HEK293 (cell line): ENCODE data around the gene PPARA.

Experiments used
- CTCF ChIA-PET: fragments of 350-600 bp; formaldehyde crosslinking; extraction: SDS; loops from one replicate; lab custom pipeline; 2021; ENCODE audit warnings: antibody characterized with exemption; lab: Yijun Ruan, JAX
- POLR2A ChIA-PET: fragments of 300-600 bp; formaldehyde crosslinking; extraction: SDS; loops from one replicate; lab custom pipeline; 2020; ENCODE audit warnings: antibody characterized with exemption, inconsistent platforms; lab: Yijun Ruan, JAX
- H3K27ac ChIP-seq: fragments of 200-500 bp; sonication (Bioruptor generic); 2 replicates; pipeline ENCODE4 v1.5.1; 2014; ENCODE audit warnings: low read depth, low read length, control low read depth, inconsistent platforms; ENCODE audit errors: extremely low read depth
- H3K36me3 ChIP-seq, 2 experiments: fragments of 200-500 bp in 1 of 2; sonication (Bioruptor generic) in 1 of 2; 1 replicate in 1 of 2; 2 replicates in 1 of 2; pipeline ENCODE4 v1.5.1; 2014 to 2017; ENCODE audit warnings: inconsistent platforms in 2 of 2, low read length in 2 of 2; ENCODE audit not compliant: control insufficient read depth in 2 of 2, insufficient read depth in 1 of 2
- H3K4me1 ChIP-seq: fragments of 200-500 bp; sonication (Bioruptor generic); 2 replicates; pipeline ENCODE4 v1.5.1; 2014; ENCODE audit warnings: mild to moderate bottlenecking, low read length, inconsistent platforms; ENCODE audit not compliant: control insufficient read depth, insufficient read depth
- H3K4me3 ChIP-seq: 2 replicates; pipeline ENCODE4 v1.5.1; 2011; ENCODE audit warnings: low read depth, mild to moderate bottlenecking, control low read depth, low read length, moderate library complexity
- H3K9me3 ChIP-seq: fragments of 200-500 bp; sonication (Bioruptor generic); 2 replicates; pipeline ENCODE4 v1.5.1; 2014; ENCODE audit warnings: low read depth, low read length, inconsistent platforms; ENCODE audit not compliant: control insufficient read depth, insufficient read depth
- BCL6B ChIP-seq: fragments of 450-650 bp; formaldehyde crosslinking; IDR thresholded peaks from 2 replicates; pipeline ENCODE4 v1.5.1; 2017; ENCODE audit warnings: missing biosample characterization, missing genetic modification characterization
- GLIS1 ChIP-seq: fragments of 450-650 bp; formaldehyde crosslinking; IDR thresholded peaks from 2 replicates; pipeline ENCODE4 v1.5.1; 2016; ENCODE audit warnings: missing biosample characterization, missing genetic modification characterization
- INSM2 ChIP-seq: fragments of 450-650 bp; formaldehyde crosslinking; IDR thresholded peaks from 2 replicates; pipeline ENCODE4 v1.5.1; 2016; ENCODE audit warnings: missing biosample characterization, missing genetic modification characterization
- KLF8 ChIP-seq: fragments of 450-650 bp; formaldehyde crosslinking; IDR thresholded peaks from 2 replicates; pipeline ENCODE4 v1.5.1; 2016; ENCODE audit warnings: missing biosample characterization, missing genetic modification characterization
- MEIS1 ChIP-seq: sonication (generic); formaldehyde crosslinking; IDR thresholded peaks from 2 replicates; pipeline ENCODE4 v1.8.1; 2022; ENCODE audit warnings: missing genetic modification reagents, mild to moderate bottlenecking, borderline replicate concordance
- REPIN1 ChIP-seq: fragments of 450-650 bp; formaldehyde crosslinking; IDR thresholded peaks from 2 replicates; pipeline ENCODE4 v1.5.1; 2017; ENCODE audit warnings: missing biosample characterization, missing genetic modification characterization, low read depth
- REST ChIP-seq: fragments of 450-650 bp; formaldehyde crosslinking; IDR thresholded peaks from 2 replicates; pipeline ENCODE4 v1.5.1; 2016; ENCODE audit warnings: missing biosample characterization, missing genetic modification characterization
- ZBTB20 ChIP-seq: fragments of 450-650 bp; formaldehyde crosslinking; IDR thresholded peaks from 2 replicates; pipeline ENCODE4 v1.5.1; 2016; ENCODE audit warnings: missing biosample characterization, missing genetic modification characterization
- ZFHX2 ChIP-seq: fragments of 450-650 bp; formaldehyde crosslinking; conservative IDR thresholded peaks from 2 replicates; pipeline ENCODE4 v1.5.1; 2016; ENCODE audit warnings: missing biosample characterization, missing genetic modification characterization
- ZFP3 ChIP-seq: fragments of 450-650 bp; formaldehyde crosslinking; IDR thresholded peaks from 2 replicates; pipeline ENCODE4 v1.5.1; 2016; ENCODE audit warnings: low read depth, missing biosample characterization, missing genetic modification characterization
- ZFP37 ChIP-seq: fragments of 450-650 bp; formaldehyde crosslinking; IDR thresholded peaks from 2 replicates; pipeline ENCODE4 v1.5.1; 2016; ENCODE audit warnings: missing biosample characterization, missing genetic modification characterization
- ZNF221 ChIP-seq: fragments of 450-650 bp; formaldehyde crosslinking; IDR thresholded peaks from 2 replicates; pipeline ENCODE4 v1.5.1; 2017; ENCODE audit warnings: missing biosample characterization, missing genetic modification characterization, borderline replicate concordance
- ZNF24 ChIP-seq: fragments of 450-650 bp; formaldehyde crosslinking; IDR thresholded peaks from 2 replicates; pipeline ENCODE4 v1.5.1; 2016; ENCODE audit warnings: missing biosample characterization, missing genetic modification characterization
- ZNF394 ChIP-seq: fragments of 450-650 bp; formaldehyde crosslinking; IDR thresholded peaks from 2 replicates; pipeline ENCODE4 v1.5.1; 2016; ENCODE audit warnings: missing biosample characterization, missing genetic modification characterization, mild to moderate bottlenecking, moderate library complexity, borderline replicate concordance
- ZNF558 ChIP-seq: fragments of 450-650 bp; formaldehyde crosslinking; IDR thresholded peaks from 2 replicates; pipeline ENCODE4 v1.5.1; 2016; ENCODE audit warnings: missing biosample characterization, missing genetic modification characterization
- ZNF561 ChIP-seq: fragments of 450-650 bp; IDR thresholded peaks from 2 replicates; pipeline ENCODE4 v1.5.1; 2018; ENCODE audit warnings: missing biosample characterization, missing genetic modification characterization, borderline replicate concordance
- ZNF585B ChIP-seq: fragments of 450-650 bp; formaldehyde crosslinking; IDR thresholded peaks from 2 replicates; pipeline ENCODE4 v1.5.1; 2016; ENCODE audit warnings: missing biosample characterization, missing genetic modification characterization
- ZNF596 ChIP-seq: fragments of 450-650 bp; IDR thresholded peaks from 2 replicates; pipeline ENCODE4 v1.5.0; 2018; ENCODE audit warnings: missing biosample characterization, mild to moderate bottlenecking, missing genetic modification characterization, moderate library complexity
- ZNF600 ChIP-seq: fragments of 450-650 bp; formaldehyde crosslinking; IDR thresholded peaks from 2 replicates; pipeline ENCODE4 v1.5.1; 2016; ENCODE audit warnings: missing biosample characterization, missing genetic modification characterization
- ZNF610 ChIP-seq: fragments of 450-650 bp; formaldehyde crosslinking; IDR thresholded peaks from 2 replicates; pipeline ENCODE4 v1.5.1; 2016; ENCODE audit warnings: missing biosample characterization, missing genetic modification characterization, borderline replicate concordance
- ZNF629 ChIP-seq: fragments of 450-650 bp; formaldehyde crosslinking; IDR thresholded peaks from 2 replicates; pipeline ENCODE4 v1.5.1; 2017; ENCODE audit warnings: missing biosample characterization, missing genetic modification characterization
- ZNF701 ChIP-seq: fragments of 450-650 bp; formaldehyde crosslinking; IDR thresholded peaks from 2 replicates; pipeline ENCODE4 v1.5.1; 2016; ENCODE audit warnings: missing biosample characterization, missing genetic modification characterization
- ZNF76 ChIP-seq: fragments of 450-650 bp; formaldehyde crosslinking; IDR thresholded peaks from 2 replicates; pipeline ENCODE4; 2016; ENCODE audit warnings: low read depth, missing biosample characterization, missing genetic modification characterization, borderline replicate concordance
- ZNF777 ChIP-seq: fragments of 450-650 bp; formaldehyde crosslinking; IDR thresholded peaks from 2 replicates; pipeline ENCODE4 v1.5.1; 2017; ENCODE audit warnings: missing biosample characterization, missing genetic modification characterization, borderline replicate concordance
- TF ChIP-seq, protein P1 (sequence below): fragments of 450-650 bp; formaldehyde crosslinking; IDR thresholded peaks from 2 replicates; pipeline ENCODE4 v1.5.1; 2016; ENCODE audit warnings: missing biosample characterization, missing genetic modification characterization

Gene PPARA

DNA sequence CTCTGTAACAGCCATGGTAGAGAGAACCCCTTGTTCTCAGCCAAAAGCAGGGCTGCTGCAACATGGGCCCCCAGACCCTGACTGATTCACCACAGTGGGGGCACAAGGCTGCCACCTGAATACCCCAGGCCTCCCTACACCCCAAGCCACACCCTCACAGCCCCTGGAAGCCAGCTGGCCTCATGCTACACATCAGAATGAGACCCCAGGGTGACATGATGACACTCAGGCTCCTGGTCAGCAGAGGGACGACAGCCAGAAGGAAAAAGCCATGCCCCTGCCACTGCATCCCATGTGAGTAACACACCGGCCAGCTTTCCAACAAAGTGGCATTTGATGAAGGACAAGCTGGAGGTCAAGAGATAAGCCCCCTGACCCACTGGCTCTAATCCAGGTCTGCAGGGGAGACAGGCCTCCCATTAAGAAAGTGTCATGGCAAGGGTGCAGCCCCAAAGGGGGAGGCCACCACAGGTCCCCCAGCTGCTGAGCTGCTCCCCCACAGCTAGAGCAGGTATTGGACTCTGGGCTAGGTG, 97.2 kb downstream of the PPARA start:
- Histone ChIP-seq H3K36me3 (peaks cover 0 to 35% of the 10 kb centered on the region in 2 experiments; a peak in 1 of 3 replicates), H3K9me3 (no peaks in the 10 kb centered on the region), H3K27ac (no peak overlapping the region), H3K4me1 (peaks cover 3% of the 10 kb centered on the region; the same call in 1 of the 2 replicates), H3K4me3 (no peak overlapping the region)
- TF ChIP-seq MEIS1: no peak
- TF ChIP-seq ZFP37 (tag by site-specific recombination): no peak
- TF ChIP-seq ZNF24 (tag by site-specific recombination): no peak
- TF ChIP-seq ZNF558 (tag by site-specific recombination): no peak
- ChIA-PET CTCF (interaction anchor here (0.6 kb wide), 1 partner anchor 223 kb away, joined by 4 read pairs; no protein-coding TSS in a partner anchor), POLR2A (interaction anchor here (3.9 kb wide), 1 partner anchor 21 kb away, joined by 33 read pairs; the partner anchor contains the start of gene TTC38)

DNA sequence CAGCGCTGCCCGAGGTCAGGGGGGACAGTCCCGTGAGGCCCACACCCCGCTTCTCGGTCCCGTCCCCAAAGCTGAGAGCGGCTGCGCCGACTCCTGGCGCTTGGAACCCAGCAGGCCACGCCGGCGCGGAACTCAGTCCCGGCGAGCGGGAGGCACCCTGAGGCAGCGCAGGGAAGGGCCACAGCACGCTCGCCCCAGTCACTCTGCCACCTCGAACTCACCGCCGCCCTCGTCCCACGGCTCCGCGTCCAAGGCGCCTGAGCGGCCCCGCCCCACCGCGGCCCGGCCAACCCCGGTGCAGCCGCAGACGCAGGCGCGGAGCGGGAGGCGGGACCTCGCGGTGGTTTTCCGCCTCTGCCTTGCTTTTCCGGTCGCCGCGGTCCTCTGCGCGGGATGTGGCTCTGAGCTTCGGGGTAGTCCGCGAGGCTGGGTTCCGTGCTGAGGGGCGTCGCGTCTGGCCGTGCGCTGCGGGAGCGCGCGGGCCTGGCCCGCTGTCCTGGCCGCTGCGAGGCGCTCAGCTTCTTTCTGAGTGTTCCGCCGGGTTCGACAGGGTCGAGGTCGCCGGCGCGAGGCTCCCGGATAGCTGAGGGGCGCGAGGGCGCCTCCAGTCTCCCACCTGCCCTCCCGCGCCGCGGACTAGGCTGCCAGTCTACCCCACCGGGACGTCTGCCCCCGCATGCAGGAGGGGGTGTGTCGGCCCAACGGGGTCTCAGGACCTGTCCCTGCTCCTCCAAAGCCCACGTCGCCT, 99.9 kb downstream of the PPARA start, which contains the start of gene CDPF1:
Gene CDPF1 (minus strand): TSS at position 259 of the 748 bp plus-strand sequence. CDS start 2,009 bp downstream, outside the sequence.
- H3K27ac ChIP-seq: peak within 1 kb of the TSS; percentile 90
- ChIA-PET POLR2A (interaction anchor here (0.6 to 3.9 kb wide), 8 partner anchors 10 to 49 kb away, joined by 3 to 33 read pairs (median 4); partner anchors contain the start of genes GTSE1 and TTC38), CTCF (interaction anchor here (0.6 to 1.1 kb wide), 4 partner anchors 21 to 242 kb away, joined by 3 to 7 read pairs (median 4); no protein-coding TSS in a partner anchor)
- H3K4me1 ChIP-seq: peaks cover 3% of the 10 kb centered on the region; the same call in 1 of the 2 replicates
- peak within 1 kb of the TSS; percentile 84 for H3K4me3 ChIP-seq
- H3K9me3 ChIP-seq: no peaks in the 10 kb centered on the region
- H3K36me3 ChIP-seq: peaks cover 0 to 17% of the 10 kb centered on the region in 2 experiments; a peak in 1 of 3 replicates
- peak; percentile 76; the same call in 1 of the 2 replicates for TF ChIP-seq ZNF610
- TF ChIP-seq ZFHX2: peak; percentile 66
- TF ChIP-seq GLIS1: peak; percentile 57; the same call in 1 of the 2 replicates
- TF ChIP-seq, protein P1, sequence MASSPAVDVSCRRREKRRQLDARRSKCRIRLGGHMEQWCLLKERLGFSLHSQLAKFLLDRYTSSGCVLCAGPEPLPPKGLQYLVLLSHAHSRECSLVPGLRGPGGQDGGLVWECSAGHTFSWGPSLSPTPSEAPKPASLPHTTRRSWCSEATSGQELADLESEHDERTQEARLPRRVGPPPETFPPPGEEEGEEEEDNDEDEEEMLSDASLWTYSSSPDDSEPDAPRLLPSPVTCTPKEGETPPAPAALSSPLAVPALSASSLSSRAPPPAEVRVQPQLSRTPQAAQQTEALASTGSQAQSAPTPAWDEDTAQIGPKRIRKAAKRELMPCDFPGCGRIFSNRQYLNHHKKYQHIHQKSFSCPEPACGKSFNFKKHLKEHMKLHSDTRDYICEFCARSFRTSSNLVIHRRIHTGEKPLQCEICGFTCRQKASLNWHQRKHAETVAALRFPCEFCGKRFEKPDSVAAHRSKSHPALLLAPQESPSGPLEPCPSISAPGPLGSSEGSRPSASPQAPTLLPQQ: peak; percentile 86; the same call in 1 of the 2 replicates
- TF ChIP-seq INSM2 (tag by site-specific recombination): peak; percentile 42; the same call in 1 of the 2 replicates
- TF ChIP-seq ZNF701 (tag by site-specific recombination): no peak
- TF ChIP-seq ZNF600: peak; percentile 83
- peak; percentile 35; the same call in 1 of the 2 replicates for TF ChIP-seq ZNF76 (tag by site-specific recombination)
- no peak for TF ChIP-seq BCL6B
- TF ChIP-seq ZNF394 (tag by site-specific recombination): peak; percentile 34; the same call in 1 of the 2 replicates
- TF ChIP-seq ZNF629 (tag by site-specific recombination): peak; percentile 47; the same call in 1 of the 2 replicates
- TF ChIP-seq ZNF777 (tag by site-specific recombination): 0 out of 2 replicates have a peak, but pooled peaks have one; percentile 34
- TF ChIP-seq KLF8 (tag by site-specific recombination): peak; percentile 60; the same call in 1 of the 2 replicates
- 0 out of 2 replicates have a peak, but pooled peaks have one; percentile 12 for TF ChIP-seq ZNF596
- TF ChIP-seq ZFP3 (tag by site-specific recombination): no peak
- TF ChIP-seq REST (tag by site-specific recombination): no peak
- peak; percentile 69; the same call in 1 of the 2 replicates for TF ChIP-seq ZNF561 (tag by site-specific recombination)
- no peak for TF ChIP-seq REPIN1
- no peak for TF ChIP-seq ZNF585B (tag by site-specific recombination)
- peak; percentile 71; the same call in 1 of the 2 replicates for TF ChIP-seq ZBTB20 (tag by site-specific recombination)
- TF ChIP-seq ZNF221 (tag by site-specific recombination): no peak
